GM10248 (cell line): ENCODE results near the gene ZYG11A.

Source experiments
- CTCF ChIA-PET: fragments of 300-600 bp; sonication (Branson Sonifier 250); formaldehyde crosslinking; extraction: SDS; loops from one replicate; lab custom pipeline; 2021; ENCODE audit warnings: antibody characterized with exemption; lab: Yijun Ruan, JAX
- POLR2A ChIA-PET: fragments of 350-650 bp; sonication (Branson Sonifier 250); formaldehyde crosslinking; extraction: SDS; loops from one replicate; lab custom pipeline; 2020; ENCODE audit warnings: antibody characterized with exemption; lab: Yijun Ruan, JAX
- DNase-seq: peaks from one replicate; pipeline ENCODE4 v3.0.0; 2012; ENCODE audit errors: extremely low spot score
- TF ChIP-seq, protein P1 (sequence below): IDR thresholded peaks from 2 replicates; pipeline ENCODE4 v1.5.1; 2012; ENCODE audit warnings: mild to moderate bottlenecking, low read depth; ENCODE audit errors: extremely low read depth, missing control alignments, control extremely low read depth

The ZYG11A gene

DNA sequence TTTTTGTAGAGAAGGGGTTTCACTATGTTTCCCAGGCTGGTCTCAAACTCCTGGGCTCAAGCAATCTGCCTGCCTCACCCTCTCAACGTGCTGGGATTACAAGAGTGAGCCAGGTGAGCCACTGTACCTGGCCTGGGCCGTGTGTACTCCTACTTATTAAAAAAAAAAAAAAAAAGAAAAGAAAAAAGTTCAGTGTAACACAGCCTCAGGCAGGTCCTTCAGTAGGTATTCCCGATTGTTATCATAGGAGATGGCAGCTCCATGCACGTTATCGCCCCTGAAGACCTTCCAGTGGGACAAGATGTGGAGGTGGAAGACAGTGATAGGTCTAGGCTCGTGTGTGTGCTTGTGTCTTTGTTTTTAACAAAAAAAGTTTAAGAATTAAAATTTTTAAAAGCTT lies 75.6 kb downstream of the ZYG11A start:
- TF ChIP-seq, protein P1, sequence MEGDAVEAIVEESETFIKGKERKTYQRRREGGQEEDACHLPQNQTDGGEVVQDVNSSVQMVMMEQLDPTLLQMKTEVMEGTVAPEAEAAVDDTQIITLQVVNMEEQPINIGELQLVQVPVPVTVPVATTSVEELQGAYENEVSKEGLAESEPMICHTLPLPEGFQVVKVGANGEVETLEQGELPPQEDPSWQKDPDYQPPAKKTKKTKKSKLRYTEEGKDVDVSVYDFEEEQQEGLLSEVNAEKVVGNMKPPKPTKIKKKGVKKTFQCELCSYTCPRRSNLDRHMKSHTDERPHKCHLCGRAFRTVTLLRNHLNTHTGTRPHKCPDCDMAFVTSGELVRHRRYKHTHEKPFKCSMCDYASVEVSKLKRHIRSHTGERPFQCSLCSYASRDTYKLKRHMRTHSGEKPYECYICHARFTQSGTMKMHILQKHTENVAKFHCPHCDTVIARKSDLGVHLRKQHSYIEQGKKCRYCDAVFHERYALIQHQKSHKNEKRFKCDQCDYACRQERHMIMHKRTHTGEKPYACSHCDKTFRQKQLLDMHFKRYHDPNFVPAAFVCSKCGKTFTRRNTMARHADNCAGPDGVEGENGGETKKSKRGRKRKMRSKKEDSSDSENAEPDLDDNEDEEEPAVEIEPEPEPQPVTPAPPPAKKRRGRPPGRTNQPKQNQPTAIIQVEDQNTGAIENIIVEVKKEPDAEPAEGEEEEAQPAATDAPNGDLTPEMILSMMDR, result no peak
- ChIA-PET POLR2A (no interaction called here), CTCF (interaction anchor here (0.9 to 2.0 kb wide), 5 partner anchors 16 to 75 kb away, joined by 3 to 7 read pairs (median 4); partner anchors contain the start of gene ZYG11A)
- no peak for DNase-seq

DNA sequence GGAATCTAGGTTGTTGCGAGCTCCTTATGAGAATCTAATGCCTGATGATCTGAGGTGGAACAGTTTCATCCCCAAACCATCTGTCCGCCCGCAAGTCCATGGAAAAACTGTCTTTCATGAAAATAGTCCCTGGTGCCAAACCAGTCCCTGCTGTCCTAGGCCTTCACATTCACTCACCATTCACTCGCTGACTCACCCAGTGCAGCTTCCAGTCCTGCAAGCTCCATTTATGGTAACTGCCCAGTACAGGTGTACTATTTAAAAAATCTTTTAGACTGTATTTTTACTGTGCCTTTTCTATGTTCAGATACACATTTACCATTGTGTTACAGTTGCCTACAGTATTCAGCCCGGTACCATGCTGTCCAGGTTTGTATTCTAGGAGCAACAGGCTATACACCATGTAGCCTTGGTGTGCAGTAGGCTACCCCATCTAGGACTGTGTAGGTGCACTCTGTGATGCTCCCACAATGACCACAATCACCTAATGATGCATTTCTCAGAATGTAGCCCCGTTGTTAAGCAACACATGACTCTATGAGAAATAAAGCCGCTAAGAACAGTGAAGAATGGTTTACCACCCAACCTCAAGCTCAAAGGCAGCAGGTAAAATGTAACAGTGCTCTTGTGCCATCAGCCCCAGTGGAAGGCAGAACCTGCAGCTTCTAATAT lies 76.6 kb downstream of the ZYG11A start:
- no peak for DNase-seq
- TF ChIP-seq, protein P1, result no peak
- ChIA-PET POLR2A (no interaction called here), CTCF (interaction anchor here (1.0 to 2.0 kb wide), 7 partner anchors 14 to 76 kb away, joined by 3 to 7 read pairs (median 3); partner anchors contain the start of gene ZYG11A)

DNA sequence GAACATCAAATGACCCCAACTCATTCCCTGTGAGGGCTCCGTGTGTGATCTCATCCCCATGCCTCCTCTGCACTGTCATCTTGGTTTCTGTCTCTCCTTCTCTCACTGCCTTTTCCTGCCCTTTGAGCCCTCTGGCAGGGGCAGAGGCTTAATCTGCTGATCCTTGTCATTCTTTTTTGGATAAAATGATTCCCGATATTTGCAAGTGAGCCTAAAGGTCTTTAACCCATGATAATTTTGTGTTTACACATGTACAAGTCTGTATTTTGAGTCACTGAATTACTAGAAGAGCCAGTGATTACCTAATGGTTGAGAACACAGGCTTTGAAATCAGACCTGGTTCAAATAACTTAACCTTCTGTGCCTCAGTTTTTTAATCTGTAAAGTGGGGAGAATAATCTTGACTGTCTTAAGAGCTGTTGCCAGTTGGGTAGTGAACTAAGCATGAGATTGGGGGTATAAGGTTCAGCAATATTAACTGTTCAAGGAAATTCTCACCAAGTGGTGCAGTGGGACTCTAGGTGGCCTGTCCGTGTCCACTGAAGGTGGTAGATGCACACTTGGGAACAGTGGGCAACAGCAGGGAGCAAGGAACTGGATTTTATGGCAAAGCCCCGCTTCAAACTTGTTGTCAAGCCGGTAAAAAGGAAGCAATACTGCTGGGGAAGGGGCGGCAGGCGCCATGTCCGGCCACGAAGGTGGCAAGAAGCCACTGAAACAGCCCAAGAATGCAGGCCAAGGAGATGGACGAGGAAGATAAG lies 77.3 kb downstream of the ZYG11A start:
- TF ChIP-seq, protein P1, result no peak
- CTCF ChIA-PET, result interaction anchor here (0.8 to 2.0 kb wide), 6 partner anchors 14 to 77 kb away, joined by 3 to 5 read pairs (median 3); partner anchors contain the start of gene ZYG11A
- DNase-seq, result no peak
- POLR2A ChIA-PET, result no interaction called here

DNA sequence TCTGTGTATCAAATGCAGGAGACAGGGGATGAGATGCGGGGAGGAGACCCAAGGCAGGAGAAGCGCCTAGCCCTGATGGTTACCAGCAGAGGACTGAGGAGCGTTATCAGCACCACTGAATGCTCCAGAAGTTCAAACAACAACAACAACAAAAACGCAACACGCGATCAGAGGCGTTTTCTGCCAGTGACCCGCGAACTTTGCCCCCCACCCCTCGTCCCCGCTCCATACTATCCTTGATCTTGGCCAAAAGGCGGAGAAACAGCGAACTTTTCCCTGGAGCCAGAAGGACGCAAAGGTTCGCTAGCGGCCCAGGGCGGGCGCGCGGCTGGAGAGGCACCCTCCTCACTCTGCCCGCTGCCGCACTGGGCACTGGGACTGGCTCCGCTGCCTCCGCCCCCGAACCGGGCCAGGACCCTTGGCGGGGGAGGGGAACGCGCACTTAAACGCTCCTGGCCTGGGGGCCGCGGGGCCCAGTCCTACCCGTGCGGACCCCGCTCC lies 78.3 kb downstream of the ZYG11A start:
- POLR2A ChIA-PET, result interaction anchor here (0.6 kb wide), 2 partner anchors 53 to 195 kb away, joined by 4 to 5 read pairs; partner anchors contain the start of gene ZYG11B
- CTCF ChIA-PET, result interaction anchor here (0.8 to 2.2 kb wide), 18 partner anchors 8 to 515 kb away, joined by 3 to 14 read pairs (median 4); partner anchors contain the start of gene ZYG11A
- no peak for DNase-seq
- TF ChIP-seq, protein P1, result no peak

DNA sequence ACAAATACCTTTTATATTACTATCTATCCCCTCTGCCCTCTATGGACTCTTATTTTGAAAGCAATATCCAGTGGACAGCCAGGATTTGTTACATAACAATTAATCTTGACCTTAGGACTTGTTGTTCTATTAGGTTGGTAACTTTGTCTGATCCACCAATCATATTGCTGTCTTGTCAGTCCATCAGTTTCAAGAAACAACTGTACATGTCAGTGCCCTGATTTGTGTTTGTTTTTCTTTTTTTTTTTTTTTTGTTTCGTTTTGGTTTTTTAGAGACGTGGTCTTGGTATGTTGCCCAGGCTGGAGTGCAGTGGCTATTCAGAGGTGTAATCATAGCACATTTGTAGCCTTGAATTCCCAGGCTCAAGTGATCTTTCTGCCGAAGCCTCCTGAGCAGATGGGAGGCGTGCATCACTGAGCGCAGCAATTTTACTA lies 83.0 kb downstream of the ZYG11A start:
- ChIA-PET POLR2A (interaction anchor here (0.7 kb wide), 1 partner anchor 23 kb away, joined by 3 read pairs; no protein-coding TSS in a partner anchor), CTCF (interaction anchor here (1.3 kb wide), 1 partner anchor 24 kb away, joined by 3 read pairs; no protein-coding TSS in a partner anchor)
- TF ChIP-seq, protein P1, result no peak

DNA sequence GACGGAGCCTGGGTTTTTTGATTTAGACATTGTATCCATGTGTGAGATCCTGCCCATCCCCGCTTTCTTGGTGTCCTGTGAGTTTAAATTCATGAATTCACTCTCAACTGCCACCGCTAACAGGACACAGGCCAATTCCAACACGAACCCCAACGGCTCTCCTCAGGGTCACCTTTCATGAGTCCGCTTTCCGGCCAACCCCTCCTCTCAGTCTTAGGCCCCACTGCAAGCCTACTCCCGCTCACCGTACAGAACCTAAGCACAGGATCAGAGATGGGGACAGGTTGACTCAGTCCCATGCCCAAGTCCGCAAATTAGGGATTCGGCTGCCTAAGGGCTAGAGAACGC lies 84.3 kb downstream of the ZYG11A start:
- TF ChIP-seq, protein P1, result no peak
- CTCF ChIA-PET, result interaction anchor here (1.2 to 1.3 kb wide), 2 partner anchors 21 to 198 kb away, joined by 3 to 4 read pairs; no protein-coding TSS in a partner anchor
- POLR2A ChIA-PET, result no interaction called here
- no peak for DNase-seq

More for the DNA sequence above, 83.0 kb downstream of the ZYG11A start:
- no peak for DNase-seq
